Measurements from ENCODE around the gene LSM14B.

DNA sequence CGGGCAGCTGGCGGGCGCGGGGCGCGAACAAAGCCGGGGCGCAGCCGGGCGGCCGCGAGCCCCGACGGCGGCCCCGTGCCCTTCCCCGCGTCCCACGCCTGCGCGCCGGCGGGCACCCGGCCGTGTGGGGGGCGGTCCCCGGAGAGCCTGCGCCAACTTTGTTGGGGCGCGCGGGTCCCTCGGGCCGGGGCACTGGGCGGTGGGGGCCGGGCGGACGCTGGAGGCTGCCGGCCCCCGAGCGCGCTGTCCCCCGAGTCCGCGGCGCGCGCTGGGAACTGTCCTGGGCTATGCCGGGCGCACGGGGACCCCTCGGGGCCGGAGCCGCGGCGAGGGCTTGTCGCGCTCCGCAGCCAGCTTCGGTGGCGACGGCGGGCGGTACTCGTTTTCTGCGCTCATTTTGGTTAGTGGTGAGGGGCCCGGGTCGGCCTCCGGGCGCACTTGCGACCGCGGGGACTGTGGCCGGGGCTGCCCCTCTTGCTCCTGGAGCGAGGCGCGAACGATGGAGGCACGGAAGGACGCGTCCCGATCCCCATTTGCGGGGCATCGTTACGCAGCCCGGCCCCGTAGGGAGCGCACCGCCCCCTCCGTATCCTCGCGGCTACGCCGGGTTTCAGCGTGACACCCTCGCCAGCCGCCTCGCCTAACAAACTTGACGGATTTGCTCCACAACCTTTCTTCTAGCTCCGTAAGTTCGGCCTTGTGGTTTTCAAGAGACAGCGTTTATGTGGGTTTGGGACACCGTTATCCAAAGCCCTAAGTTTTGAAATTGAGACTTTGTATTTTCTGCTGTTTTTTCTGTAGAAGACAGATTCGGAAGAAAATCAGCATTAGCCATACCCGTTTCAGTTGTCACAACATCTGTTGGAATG is 21.9 kb downstream of the LSM14B start:
- TF ChIP-seq, protein P1, sequence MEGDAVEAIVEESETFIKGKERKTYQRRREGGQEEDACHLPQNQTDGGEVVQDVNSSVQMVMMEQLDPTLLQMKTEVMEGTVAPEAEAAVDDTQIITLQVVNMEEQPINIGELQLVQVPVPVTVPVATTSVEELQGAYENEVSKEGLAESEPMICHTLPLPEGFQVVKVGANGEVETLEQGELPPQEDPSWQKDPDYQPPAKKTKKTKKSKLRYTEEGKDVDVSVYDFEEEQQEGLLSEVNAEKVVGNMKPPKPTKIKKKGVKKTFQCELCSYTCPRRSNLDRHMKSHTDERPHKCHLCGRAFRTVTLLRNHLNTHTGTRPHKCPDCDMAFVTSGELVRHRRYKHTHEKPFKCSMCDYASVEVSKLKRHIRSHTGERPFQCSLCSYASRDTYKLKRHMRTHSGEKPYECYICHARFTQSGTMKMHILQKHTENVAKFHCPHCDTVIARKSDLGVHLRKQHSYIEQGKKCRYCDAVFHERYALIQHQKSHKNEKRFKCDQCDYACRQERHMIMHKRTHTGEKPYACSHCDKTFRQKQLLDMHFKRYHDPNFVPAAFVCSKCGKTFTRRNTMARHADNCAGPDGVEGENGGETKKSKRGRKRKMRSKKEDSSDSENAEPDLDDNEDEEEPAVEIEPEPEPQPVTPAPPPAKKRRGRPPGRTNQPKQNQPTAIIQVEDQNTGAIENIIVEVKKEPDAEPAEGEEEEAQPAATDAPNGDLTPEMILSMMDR (IDR thresholded peaks at IDR 0.05) = peak in 2 of 12 donors; percentile 18 to 22
- no peak for TF ChIP-seq POLR2A (IDR thresholded peaks at IDR 0.05)

All from heart left ventricle (tissue), 13 donors.